HG03460 (cell line): ENCODE measurements around the gene PPT2.
"Not testable (repeated sequence)": the region's sequence is repeated elsewhere in the genome, so short reads cannot be mapped to it uniquely, and the experiment has no call there.

ENCODE experiments used
- ATAC-seq: cut with Tn5 transposase; IDR thresholded peaks from one replicate; pipeline ENCODE4 v1.9.1; 2021; ENCODE audit not compliant: unreplicated experiment

Gene PPT2

GRCh38 chr6:32188381-32189068, 34.6 kb downstream of the PPT2 start:
- ATAC-seq = no peak

DNA sequence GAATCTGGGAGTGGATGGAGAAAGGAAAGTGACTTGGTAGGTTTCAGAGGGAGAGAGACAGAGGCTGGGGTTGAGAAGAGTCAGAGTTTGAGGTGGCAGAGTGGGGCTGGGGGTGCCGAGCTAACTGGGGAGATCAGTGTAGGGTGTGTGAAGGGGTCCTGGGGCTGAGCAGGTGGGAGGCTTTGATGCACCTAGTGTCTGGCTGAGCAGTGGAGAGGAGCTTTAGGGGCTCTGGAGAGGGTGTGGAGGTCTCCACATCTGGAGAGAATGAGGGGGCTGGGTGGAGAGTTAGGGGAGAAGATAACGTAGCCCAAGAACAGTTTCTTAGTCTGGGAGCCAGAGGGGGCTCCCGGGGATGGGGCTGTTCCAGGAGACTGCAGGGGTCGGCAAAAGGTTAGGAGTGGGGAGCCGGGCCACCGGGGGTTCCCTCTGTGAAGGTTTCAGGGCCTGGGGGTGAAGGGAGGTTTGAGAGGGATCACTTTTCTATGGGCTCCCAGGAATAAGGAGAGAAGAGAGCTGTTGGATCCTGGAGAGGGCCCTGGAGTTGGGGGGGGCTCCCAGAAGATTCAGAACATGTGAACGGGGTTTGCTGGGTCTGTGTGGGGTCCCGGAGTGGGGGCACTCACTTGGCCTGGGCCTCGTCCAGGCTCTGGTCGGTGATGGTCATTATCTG, 35.3 kb downstream of the PPT2 start:
- ATAC-seq = no peak

DNA sequence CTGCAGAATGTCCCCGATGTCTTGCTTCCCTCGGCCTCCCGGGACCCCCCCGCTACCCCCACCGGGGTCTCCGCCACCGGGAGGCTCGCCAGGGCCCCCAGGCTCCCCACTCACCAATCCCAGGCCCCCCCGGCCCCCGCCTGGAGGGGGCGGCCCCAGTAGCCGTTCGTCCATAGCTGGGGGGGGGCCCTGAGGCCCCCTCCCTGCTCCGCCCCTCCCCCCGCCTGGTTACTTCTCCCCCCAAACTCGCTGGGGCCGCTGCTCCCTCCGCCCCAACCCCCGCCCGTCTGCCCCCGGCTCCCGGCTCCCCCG, 35.8 kb downstream of the PPT2 start:
- ATAC-seq = no peak

- ATAC-seq = peak; percentile 59
Observed at GRCh38 chr6:32190054-32190851, 36.3 kb downstream of the PPT2 start, which contains the start of gene PBX2. Gene PBX2, minus strand, starts transcription at chr6:32190202. Its CDS starts 287 bp downstream, at chr6:32189915.

DNA sequence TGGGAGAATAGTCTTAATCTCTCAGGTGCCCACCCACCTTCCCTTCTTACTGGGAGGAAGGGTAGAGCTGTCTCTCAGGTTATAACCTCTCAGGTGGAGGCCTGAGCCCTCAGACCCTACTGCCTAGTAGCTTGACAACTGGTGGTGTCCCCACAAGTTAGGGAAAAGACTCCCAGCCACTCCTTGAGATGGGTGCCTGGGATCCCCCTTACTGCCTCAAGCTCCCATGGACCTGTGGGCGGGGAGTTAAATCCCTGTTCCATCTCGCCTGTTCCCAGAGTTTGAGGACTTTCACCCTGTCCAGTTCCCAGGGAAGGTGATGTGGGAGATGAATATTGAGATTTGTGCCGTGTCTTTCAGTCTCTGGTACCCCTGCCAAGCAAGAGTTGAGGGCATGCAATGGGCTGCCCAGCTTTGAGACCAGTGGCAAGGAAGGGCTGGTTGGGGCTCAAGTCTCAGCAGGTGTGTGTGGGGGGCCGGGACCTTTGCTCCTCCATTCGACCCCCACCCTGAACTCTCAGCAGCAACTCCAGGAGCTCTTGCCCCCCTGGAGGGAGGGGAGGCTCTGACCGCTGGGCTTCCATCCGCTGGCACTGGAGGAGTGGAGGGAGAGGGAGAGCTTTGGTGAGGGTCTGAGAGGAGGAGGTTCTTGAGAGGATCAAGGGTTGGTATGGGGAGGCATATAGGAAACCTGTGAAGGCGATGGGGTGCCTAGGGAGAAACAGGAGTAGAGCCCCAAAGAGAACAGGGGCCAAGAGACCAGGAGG, 37.2 kb downstream of the PPT2 start:
- ATAC-seq = no peak

GRCh38 chr6:32191696-32192607, 38.0 kb downstream of the PPT2 start:
- ATAC-seq = no peak

GRCh38 chr6:32192608-32193039, 38.7 kb downstream of the PPT2 start, which contains the start of gene GPSM3:
Gene GPSM3, minus strand, starts transcription at chr6:32192643. Its CDS starts 130 bp downstream, at chr6:32192513.
- ATAC-seq = no peak

DNA sequence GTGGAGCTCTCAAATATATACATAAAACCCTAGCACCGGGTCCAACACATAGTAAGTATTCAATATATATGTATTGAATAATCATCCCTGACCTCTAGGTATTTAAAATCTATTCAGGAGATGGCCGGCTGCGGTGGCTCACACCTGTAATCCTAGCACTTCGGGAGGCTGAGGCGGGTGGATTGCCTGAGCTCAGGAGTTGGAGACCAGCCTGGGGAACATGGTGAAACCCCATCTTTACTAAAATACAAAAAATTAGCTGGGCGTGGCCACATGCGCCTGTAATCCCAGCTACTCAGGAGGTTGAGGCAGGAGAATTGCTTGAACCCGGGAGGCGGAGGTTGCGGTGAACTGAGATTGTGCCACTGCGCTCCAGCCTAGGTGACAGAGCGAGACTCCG, 39.2 kb downstream of the PPT2 start:
- not testable (repeated sequence) for ATAC-seq

GRCh38 chr6:32194388-32194787, 40.4 kb downstream of the PPT2 start:
- ATAC-seq = no peak

DNA sequence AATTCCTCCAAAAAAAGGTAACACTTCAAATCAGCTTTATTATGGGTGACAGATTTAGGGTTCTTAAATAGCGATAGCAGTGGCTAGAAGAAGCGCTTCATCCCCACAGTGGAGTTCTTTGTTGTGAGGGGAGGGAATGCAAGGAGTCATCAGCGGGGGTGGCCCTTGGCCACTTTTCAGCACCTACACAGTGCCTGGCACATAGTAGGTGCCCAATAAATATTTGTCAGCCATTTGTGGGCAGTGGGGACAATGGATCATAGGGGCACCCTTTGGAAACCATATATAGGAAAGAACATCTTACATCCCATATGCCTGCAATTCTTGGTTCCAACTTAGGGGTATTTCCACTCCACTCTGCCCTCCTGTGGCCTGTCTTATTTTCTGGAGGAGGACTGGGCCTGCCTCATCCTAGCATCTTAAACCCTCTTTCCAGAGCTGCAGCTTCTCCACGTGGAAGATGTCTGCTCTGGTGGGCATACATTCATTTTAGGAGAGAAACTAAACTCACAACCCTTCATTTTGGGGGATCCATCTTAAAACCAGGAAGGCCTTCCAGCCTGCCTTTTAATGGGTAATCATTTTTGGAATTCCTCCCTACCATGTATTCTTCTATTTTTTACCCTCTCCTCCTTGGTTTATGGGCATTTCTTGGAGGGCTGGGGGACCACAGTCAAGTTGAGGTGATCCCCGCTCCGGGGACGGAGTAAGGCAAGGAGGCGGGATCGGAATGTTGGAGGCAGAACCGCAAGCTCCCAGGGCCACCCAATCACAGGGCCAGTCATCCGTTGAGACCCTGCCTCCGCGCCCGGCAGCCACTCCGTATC, 41.1 kb downstream of the PPT2 start:
- peak; percentile 65 for ATAC-seq

DNA sequence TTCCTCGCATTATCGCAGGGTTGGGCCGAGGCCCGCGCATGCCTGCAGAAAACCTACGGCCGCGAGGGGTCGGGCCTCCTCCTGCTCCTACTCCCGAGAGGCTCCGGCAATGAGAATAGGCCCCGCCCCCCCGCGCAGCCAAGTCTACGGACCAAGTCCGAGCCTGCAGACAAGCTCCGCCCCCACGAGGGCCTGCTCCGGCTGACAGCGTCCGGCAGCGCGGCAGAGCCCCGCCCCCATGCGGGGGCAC, 41.6 kb downstream of the PPT2 start:
- no peak for ATAC-seq

GRCh38 chr6:32195902-32196681, 42.2 kb downstream of the PPT2 start:
- peak; percentile 68 for ATAC-seq

GRCh38 chr6:32196682-32197616, 43.0 kb downstream of the PPT2 start:
- ATAC-seq = no peak

DNA sequence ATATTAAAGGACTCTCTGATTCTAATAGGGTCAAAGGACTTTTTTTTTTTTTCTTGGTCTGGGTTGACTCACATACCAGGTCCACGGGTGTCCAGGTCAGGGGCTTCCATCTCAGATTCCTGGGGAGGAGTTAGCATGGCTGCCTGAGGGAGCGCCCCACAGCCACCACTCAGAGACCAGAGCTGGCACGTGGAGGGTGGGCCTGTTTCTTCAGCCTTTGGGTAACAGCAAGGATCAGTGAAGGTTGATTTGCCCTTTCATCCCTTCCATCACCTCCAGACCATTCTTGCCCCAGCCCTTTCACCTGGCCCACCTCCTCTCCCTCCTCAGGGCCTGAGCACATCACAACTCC, 44.4 kb downstream of the PPT2 start:
- ATAC-seq = no peak

GRCh38 chr6:32198866-32199265, 44.9 kb downstream of the PPT2 start:
- ATAC-seq = no peak

DNA sequence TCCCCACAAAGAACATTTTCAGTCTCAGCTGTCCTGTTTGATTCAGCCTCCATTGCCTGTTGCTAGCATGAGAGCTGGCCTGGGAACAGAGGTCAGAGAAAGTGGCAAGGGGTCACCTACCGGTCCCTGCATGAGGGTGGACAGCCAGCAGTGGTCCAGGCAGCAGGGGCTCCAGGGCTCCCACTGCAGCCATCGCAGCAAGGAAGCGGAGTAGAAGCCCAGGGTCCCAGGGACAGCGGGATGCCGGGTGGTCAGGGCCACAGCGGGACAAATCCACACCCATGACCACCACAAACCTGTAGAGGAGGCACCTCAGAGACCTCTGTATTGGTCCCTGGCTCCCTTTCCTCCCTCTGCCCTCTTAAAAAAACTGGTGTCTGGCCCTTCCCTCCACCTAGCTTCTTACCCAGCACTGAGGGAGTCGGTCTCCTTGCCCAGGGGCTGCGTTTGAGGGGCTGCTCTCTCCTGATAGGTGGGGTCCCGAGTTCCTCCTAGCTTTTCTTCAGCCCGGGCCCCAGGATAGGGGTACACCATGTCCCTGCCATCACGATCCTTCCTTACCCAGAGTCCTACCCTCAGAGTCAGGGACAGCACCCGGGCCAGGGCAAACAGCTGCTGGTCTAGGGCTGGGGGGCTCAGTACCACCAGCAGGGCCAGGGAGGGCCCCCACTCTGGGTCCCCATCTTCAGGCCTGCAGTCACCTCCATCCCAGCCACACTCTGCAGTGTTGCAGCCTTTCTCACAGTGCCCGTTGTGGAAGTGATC, 47.0 kb downstream of the PPT2 start:
- no peak for ATAC-seq

GRCh38 chr6:32202186-32202585, 48.2 kb downstream of the PPT2 start:
- no peak for ATAC-seq
